ENCODE data around the gene HNRNPR.
A peak's percentile ranks its signal among the peaks of the same experiment; 100 is the strongest.

DNA sequence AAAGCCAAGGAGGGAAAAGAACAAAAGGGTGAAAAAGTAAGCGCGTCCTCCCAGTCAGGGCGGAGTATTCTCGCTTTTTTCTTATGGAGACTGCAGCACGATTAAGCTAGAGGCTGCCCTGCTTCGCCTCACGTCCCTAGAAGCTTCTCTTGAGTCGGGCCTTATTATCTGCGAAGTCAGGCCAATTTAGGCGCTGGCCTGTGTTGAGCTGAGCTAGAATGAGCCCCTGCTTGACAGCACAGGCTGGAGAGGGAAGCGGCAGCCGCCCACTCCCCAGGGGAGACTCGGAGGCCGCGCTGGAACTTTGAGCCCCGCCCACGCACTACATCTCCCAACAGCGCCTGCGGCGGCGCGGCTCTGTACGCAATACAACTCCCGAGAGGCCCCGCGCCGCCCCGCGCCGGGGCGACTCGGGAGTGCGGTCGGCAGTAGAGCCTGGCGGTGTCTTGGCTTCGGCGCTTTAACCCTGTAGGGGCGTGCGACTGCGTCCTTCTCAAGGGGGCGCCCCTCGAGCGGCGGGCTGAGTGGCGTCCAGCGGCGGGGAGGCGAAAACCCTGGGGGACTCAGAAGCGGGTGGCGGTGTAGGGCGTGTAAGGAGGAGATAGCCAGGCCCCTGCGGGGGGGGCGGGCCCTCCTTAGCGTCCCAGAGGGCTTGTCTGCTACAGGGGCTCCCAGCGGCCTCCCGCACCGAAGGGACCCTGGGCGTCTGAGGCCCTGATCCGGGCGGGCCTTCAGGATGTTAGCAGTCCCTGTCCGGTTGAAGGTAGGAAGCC is 24.7 kb upstream of the HNRNPR start:
- TF ChIP-seq EZH2phosphoT487 (IDR thresholded peaks at IDR 0.05; ENCODE audit: borderline replicate concordance, low read length), result no peak
- TF ChIP-seq, protein P1, sequence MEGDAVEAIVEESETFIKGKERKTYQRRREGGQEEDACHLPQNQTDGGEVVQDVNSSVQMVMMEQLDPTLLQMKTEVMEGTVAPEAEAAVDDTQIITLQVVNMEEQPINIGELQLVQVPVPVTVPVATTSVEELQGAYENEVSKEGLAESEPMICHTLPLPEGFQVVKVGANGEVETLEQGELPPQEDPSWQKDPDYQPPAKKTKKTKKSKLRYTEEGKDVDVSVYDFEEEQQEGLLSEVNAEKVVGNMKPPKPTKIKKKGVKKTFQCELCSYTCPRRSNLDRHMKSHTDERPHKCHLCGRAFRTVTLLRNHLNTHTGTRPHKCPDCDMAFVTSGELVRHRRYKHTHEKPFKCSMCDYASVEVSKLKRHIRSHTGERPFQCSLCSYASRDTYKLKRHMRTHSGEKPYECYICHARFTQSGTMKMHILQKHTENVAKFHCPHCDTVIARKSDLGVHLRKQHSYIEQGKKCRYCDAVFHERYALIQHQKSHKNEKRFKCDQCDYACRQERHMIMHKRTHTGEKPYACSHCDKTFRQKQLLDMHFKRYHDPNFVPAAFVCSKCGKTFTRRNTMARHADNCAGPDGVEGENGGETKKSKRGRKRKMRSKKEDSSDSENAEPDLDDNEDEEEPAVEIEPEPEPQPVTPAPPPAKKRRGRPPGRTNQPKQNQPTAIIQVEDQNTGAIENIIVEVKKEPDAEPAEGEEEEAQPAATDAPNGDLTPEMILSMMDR (conservative IDR thresholded peaks at IDR 0.05; ENCODE audit: low read depth, low read length), result 0 out of 2 replicates have a peak, but pooled peaks have one; percentile 12
- TF ChIP-seq EZH2 (IDR thresholded peaks at IDR 0.05; ENCODE audit: low read length, unreplicated experiment), result no peak

Measured in PC-3 (cell line).